Panc1 (cell line): ENCODE results near the gene SLIT3.

Source experiments
- TCF7L2 ChIP-seq: IDR thresholded peaks from 2 replicates; pipeline ENCODE4 v1.6.1; 2011; ENCODE audit warnings: mild to moderate bottlenecking, low read depth, low read length, inconsistent platforms
- TF ChIP-seq, protein P1 (sequence below): fragments of 450-650 bp; IDR thresholded peaks from 2 replicates; pipeline ENCODE4 v1.5.1; 2017; ENCODE audit warnings: mild to moderate bottlenecking

DNA sequence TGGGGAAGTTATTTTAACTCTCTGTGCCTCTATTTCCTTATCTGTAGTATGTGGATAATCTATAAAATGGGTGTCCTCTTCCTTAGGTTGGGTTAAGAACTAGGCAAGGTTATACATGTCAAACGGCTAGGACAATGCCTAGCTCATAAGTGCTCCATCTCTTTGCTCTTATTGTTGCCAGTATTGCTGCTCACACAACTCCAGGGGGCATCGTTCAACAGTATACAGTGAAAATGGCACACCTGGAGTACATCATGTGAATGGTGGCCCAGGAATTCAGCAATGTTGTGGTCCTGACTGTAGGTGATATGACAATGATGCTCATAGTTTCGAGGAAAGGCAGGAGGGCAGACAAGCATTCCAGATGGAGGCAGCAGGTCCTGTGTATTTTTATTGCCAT is 30.1 kb downstream of the SLIT3 start:
- TF ChIP-seq, protein P1, sequence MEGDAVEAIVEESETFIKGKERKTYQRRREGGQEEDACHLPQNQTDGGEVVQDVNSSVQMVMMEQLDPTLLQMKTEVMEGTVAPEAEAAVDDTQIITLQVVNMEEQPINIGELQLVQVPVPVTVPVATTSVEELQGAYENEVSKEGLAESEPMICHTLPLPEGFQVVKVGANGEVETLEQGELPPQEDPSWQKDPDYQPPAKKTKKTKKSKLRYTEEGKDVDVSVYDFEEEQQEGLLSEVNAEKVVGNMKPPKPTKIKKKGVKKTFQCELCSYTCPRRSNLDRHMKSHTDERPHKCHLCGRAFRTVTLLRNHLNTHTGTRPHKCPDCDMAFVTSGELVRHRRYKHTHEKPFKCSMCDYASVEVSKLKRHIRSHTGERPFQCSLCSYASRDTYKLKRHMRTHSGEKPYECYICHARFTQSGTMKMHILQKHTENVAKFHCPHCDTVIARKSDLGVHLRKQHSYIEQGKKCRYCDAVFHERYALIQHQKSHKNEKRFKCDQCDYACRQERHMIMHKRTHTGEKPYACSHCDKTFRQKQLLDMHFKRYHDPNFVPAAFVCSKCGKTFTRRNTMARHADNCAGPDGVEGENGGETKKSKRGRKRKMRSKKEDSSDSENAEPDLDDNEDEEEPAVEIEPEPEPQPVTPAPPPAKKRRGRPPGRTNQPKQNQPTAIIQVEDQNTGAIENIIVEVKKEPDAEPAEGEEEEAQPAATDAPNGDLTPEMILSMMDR, result no peak
- TF ChIP-seq TCF7L2, result no peak
